Kidney (tissue), 14 donors: ENCODE results near the gene WDR83. TPM values are rescaled to one million over a fixed set of nuclear protein-coding genes. Genes with fewer than 3 reads are reported as not detected.

Source experiments
- DNase-seq, 5 donors: peaks; one replicate each; pipeline ENCODE4 v3.0.0-alpha.2; 2013 to 2020
- FAIRE-seq: peaks from 2 replicates; lab custom pipeline; 2012; peaks lifted over from hg19 to GRCh38; lab: Jason Lieb, UNC
- H3K27ac ChIP-seq, 2 donors: one replicate each; pipeline ENCODE4 v1.7.0; 2013; ENCODE audit warnings: low read depth in 2 of 2, low read length in 2 of 2, inconsistent platforms in 1 of 2
- H3K27me3 ChIP-seq: one replicate; pipeline ENCODE4 v1.7.1; 2013; ENCODE audit warnings: low read length, inconsistent platforms; ENCODE audit not compliant: control insufficient read depth, insufficient read depth
- H3K36me3 ChIP-seq, 3 donors: one replicate each; pipeline versions ENCODE4 v1.7.0 to v1.7.1; 2013; ENCODE audit warnings: low read length in 3 of 3, control low read depth in 1 of 3, inconsistent platforms in 1 of 3; ENCODE audit not compliant: insufficient read depth in 3 of 3, control insufficient read depth in 2 of 3
- H3K4me1 ChIP-seq, 3 donors: one replicate each; pipeline versions ENCODE4 v1.7.0 to v1.7.1; 2013; ENCODE audit warnings: low read length in 3 of 3, inconsistent platforms in 1 of 3, low read depth in 1 of 3; ENCODE audit not compliant: control insufficient read depth in 2 of 3, insufficient read depth in 2 of 3
- H3K4me3 ChIP-seq, 3 donors: one replicate each; pipeline versions ENCODE4 v1.7.0 to v1.8.1; 2013; ENCODE audit warnings: low read length in 3 of 3, control low read depth in 1 of 3, inconsistent platforms in 1 of 3
- H3K9ac ChIP-seq, 3 donors: one replicate each; pipeline versions ENCODE4 v1.7.0 to v1.7.1; 2013; ENCODE audit warnings: low read length in 3 of 3, control low read depth in 1 of 3, inconsistent platforms in 1 of 3
- H3K9me3 ChIP-seq, 3 donors: one replicate each; pipeline versions ENCODE4 v1.7.0 to v1.7.1; 2013; ENCODE audit warnings: low read length in 3 of 3, control low read depth in 1 of 3, inconsistent platforms in 1 of 3; ENCODE audit not compliant: control insufficient read depth in 2 of 3, insufficient read depth in 1 of 3
- CTCF ChIP-seq: IDR thresholded peaks from 3 replicates; pipeline ENCODE4 v1.5.1; 2012; ENCODE audit warnings: mild to moderate bottlenecking, moderate library complexity, borderline replicate concordance; ENCODE audit not compliant: insufficient read depth; ENCODE audit errors: extremely low read depth
- intact Hi-C: fragments of 100-400 bp; cut with DNase I; formaldehyde crosslinking; loops from one replicate; pipeline ENCODE4 v1.11.1; 2022
- polyA plus RNA-seq: library from polyadenylated mRNA; stranded (reverse); fragments of 350-450 nt; fragmentation: Illumina TruSeq; extraction: RNeasy Lipid Tissue Mini Kit (QIAGEN cat#74804); gene quantifications from one replicate; pipeline ENCODE4 v1.2.3, GENCODE V29; 2014; ENCODE audit warnings: low read depth, low replicate concordance; ENCODE audit not compliant: insufficient read depth
- total RNA-seq: library from RNA; stranded (reverse); fragmentation: NEBNext Ultra II Directional; extraction: Animal tissue kit (Norgen Biotek cat#: 25700); gene quantifications from one replicate; pipeline ENCODE4 v1.2.1, GENCODE V29; 2021
- donor health status: control.
- donor health status: control.
- donor health status: control.
- donor health status: control.
- donor health status: control.
- donor health status: DM: yes; HTN: yes; CAD: no.
- donor health status: Normal renal cell carcinoma (clear cell type).

Gene WDR83
- total and polyA plus RNA-seq, 2 donors from 2014 or later = 10.5 to 21.2 TPM

- no peak for TF ChIP-seq CTCF
- Histone ChIP-seq H3K4me1 (no peaks in the 10 kb centered on the region), H3K9me3 (no peaks in the 10 kb centered on the region), H3K4me3 (no peak overlapping the region), H3K27me3 (no peaks in the 10 kb centered on the region), H3K27ac (no peak overlapping the region), H3K9ac (no peak overlapping the region), H3K36me3 (peaks cover 0 to 3% (median 0%) of the 10 kb centered on the region in 3 donors)
- DNase-seq = no peak
- no peak for FAIRE-seq
- intact Hi-C loops = no loop called here
These were observed 23.1 kb downstream of the WDR83 start for GRCh38 chr19:12689581-12690216.

- no peak for TF ChIP-seq CTCF
- Histone ChIP-seq H3K4me1 (peaks cover 0 to 12% (median 6%) of the 10 kb centered on the region in 3 donors), H3K9ac (no peak overlapping the region), H3K27ac (no peak overlapping the region), H3K27me3 (no peaks in the 10 kb centered on the region), H3K4me3 (no peak overlapping the region), H3K36me3 (peaks cover 0 to 3% (median 0%) of the 10 kb centered on the region in 3 donors), H3K9me3 (no peaks in the 10 kb centered on the region)
- intact Hi-C loops = no loop called here
- DNase-seq = no peak
- FAIRE-seq = no peak
These were observed 26.4 kb downstream of the WDR83 start for GRCh38 chr19:12692960-12693359.

GRCh38 chr19:12694641-12695040, 28.0 kb downstream of the WDR83 start:
- Histone ChIP-seq H3K4me1 (peaks cover 0 to 12% (median 6%) of the 10 kb centered on the region in 3 donors), H3K36me3 (peaks cover 0 to 3% (median 2%) of the 10 kb centered on the region in 3 donors), H3K9ac (no peak overlapping the region), H3K27ac (no peak overlapping the region), H3K4me3 (no peak overlapping the region), H3K9me3 (no peaks in the 10 kb centered on the region), H3K27me3 (no peaks in the 10 kb centered on the region)
- DNase-seq = no peak
- no peak for FAIRE-seq
- no peak for TF ChIP-seq CTCF
- intact Hi-C loops = no loop called here
